ENCODE data around the gene WDR73. TPM values are rescaled to one million over a fixed set of nuclear protein-coding genes. Genes with fewer than 3 reads are reported as not detected.

The WDR73 gene
- total and polyA plus RNA-seq, 9 of the 15 experiments (the other 6 are each of a cell fraction or from before 2014, with no cell fraction given) = 9.2 to 25.4 (median 21.7) TPM

DNA sequence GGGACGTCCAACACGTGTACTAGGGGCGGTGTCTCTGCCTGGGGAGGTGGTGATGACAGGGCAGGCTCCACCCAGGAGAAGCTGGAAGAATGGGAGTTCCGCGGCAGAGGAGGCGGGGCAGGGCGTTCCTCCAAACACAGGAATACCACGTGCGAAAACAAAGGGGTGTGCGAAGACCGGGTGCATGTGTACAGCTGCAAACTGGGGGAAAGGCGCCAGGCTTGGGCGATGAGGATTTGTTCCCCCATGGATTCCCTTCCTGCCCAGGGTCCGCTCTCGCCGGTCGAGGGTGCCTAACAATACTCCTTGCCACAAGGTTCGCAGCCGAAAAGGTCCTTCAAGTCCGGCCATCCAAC lies 53.8 kb downstream of the WDR73 start (continued):
- TF ChIP-seq, protein P1, sequence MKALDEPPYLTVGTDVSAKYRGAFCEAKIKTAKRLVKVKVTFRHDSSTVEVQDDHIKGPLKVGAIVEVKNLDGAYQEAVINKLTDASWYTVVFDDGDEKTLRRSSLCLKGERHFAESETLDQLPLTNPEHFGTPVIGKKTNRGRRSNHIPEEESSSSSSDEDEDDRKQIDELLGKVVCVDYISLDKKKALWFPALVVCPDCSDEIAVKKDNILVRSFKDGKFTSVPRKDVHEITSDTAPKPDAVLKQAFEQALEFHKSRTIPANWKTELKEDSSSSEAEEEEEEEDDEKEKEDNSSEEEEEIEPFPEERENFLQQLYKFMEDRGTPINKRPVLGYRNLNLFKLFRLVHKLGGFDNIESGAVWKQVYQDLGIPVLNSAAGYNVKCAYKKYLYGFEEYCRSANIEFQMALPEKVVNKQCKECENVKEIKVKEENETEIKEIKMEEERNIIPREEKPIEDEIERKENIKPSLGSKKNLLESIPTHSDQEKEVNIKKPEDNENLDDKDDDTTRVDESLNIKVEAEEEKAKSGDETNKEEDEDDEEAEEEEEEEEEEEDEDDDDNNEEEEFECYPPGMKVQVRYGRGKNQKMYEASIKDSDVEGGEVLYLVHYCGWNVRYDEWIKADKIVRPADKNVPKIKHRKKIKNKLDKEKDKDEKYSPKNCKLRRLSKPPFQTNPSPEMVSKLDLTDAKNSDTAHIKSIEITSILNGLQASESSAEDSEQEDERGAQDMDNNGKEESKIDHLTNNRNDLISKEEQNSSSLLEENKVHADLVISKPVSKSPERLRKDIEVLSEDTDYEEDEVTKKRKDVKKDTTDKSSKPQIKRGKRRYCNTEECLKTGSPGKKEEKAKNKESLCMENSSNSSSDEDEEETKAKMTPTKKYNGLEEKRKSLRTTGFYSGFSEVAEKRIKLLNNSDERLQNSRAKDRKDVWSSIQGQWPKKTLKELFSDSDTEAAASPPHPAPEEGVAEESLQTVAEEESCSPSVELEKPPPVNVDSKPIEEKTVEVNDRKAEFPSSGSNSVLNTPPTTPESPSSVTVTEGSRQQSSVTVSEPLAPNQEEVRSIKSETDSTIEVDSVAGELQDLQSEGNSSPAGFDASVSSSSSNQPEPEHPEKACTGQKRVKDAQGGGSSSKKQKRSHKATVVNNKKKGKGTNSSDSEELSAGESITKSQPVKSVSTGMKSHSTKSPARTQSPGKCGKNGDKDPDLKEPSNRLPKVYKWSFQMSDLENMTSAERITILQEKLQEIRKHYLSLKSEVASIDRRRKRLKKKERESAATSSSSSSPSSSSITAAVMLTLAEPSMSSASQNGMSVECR (CRISPR knock-in tag; IDR thresholded peaks at IDR 0.05) = peak; percentile 91
- no peak for TF ChIP-seq MEIS2 (IDR thresholded peaks at IDR 0.05; ENCODE audit: partially characterized antibody)
- TF ChIP-seq HDAC1 (IDR thresholded peaks at IDR 0.05) = peak in 1 of 2 experiments; percentile 98; a peak in 2 of 4 replicates
- TF ChIP-seq NR3C1 (CRISPR knock-in tag; IDR thresholded peaks at IDR 0.05) = no peak
- TF ChIP-seq, protein P2, sequence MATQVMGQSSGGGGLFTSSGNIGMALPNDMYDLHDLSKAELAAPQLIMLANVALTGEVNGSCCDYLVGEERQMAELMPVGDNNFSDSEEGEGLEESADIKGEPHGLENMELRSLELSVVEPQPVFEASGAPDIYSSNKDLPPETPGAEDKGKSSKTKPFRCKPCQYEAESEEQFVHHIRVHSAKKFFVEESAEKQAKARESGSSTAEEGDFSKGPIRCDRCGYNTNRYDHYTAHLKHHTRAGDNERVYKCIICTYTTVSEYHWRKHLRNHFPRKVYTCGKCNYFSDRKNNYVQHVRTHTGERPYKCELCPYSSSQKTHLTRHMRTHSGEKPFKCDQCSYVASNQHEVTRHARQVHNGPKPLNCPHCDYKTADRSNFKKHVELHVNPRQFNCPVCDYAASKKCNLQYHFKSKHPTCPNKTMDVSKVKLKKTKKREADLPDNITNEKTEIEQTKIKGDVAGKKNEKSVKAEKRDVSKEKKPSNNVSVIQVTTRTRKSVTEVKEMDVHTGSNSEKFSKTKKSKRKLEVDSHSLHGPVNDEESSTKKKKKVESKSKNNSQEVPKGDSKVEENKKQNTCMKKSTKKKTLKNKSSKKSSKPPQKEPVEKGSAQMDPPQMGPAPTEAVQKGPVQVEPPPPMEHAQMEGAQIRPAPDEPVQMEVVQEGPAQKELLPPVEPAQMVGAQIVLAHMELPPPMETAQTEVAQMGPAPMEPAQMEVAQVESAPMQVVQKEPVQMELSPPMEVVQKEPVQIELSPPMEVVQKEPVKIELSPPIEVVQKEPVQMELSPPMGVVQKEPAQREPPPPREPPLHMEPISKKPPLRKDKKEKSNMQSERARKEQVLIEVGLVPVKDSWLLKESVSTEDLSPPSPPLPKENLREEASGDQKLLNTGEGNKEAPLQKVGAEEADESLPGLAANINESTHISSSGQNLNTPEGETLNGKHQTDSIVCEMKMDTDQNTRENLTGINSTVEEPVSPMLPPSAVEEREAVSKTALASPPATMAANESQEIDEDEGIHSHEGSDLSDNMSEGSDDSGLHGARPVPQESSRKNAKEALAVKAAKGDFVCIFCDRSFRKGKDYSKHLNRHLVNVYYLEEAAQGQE (IDR thresholded peaks at IDR 0.05; ENCODE audit: borderline replicate concordance) = no peak
- TF ChIP-seq, protein P2 (CRISPR knock-in tag; IDR thresholded peaks at IDR 0.05; ENCODE audit: low read depth) = no peak
- no peak for TF ChIP-seq ZNF76 (CRISPR knock-in tag; IDR thresholded peaks at IDR 0.05; ENCODE audit: borderline replicate concordance)
- TF ChIP-seq BRCA1 (IDR thresholded peaks at IDR 0.05) = no peak
- no peak for TF ChIP-seq BRCA1 (CRISPR knock-in tag; IDR thresholded peaks at IDR 0.05)
- TF ChIP-seq, protein P3, sequence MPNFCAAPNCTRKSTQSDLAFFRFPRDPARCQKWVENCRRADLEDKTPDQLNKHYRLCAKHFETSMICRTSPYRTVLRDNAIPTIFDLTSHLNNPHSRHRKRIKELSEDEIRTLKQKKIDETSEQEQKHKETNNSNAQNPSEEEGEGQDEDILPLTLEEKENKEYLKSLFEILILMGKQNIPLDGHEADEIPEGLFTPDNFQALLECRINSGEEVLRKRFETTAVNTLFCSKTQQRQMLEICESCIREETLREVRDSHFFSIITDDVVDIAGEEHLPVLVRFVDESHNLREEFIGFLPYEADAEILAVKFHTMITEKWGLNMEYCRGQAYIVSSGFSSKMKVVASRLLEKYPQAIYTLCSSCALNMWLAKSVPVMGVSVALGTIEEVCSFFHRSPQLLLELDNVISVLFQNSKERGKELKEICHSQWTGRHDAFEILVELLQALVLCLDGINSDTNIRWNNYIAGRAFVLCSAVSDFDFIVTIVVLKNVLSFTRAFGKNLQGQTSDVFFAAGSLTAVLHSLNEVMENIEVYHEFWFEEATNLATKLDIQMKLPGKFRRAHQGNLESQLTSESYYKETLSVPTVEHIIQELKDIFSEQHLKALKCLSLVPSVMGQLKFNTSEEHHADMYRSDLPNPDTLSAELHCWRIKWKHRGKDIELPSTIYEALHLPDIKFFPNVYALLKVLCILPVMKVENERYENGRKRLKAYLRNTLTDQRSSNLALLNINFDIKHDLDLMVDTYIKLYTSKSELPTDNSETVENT (CRISPR knock-in tag; IDR thresholded peaks at IDR 0.05) = no peak
- no peak for TF ChIP-seq TBL1XR1 (IDR thresholded peaks at IDR 0.05; ENCODE audit: low read length in 2 of 2)
- TF ChIP-seq CBFB (CRISPR knock-in tag; IDR thresholded peaks at IDR 0.05) = no peak
- TF ChIP-seq FOXM1 (IDR thresholded peaks at IDR 0.05; ENCODE audit: low read depth) = no peak
- TF ChIP-seq FOXM1 (CRISPR knock-in tag; IDR thresholded peaks at IDR 0.05; ENCODE audit: low read depth) = no peak
- no peak for TF ChIP-seq ZNF3 (CRISPR knock-in tag; IDR thresholded peaks at IDR 0.05)
- TF ChIP-seq MCM5 (IDR thresholded peaks at IDR 0.05; ENCODE audit: low read depth) = no peak
